Anterior cingulate cortex (tissue), 58 donors: ENCODE measurements around the gene ANKMY2.

Experiments used
- DNase-seq, 58 donors: peaks; one replicate each; lab custom pipeline; 2025; lab: John Stamatoyannopoulos, UW

The ANKMY2 gene

DNA sequence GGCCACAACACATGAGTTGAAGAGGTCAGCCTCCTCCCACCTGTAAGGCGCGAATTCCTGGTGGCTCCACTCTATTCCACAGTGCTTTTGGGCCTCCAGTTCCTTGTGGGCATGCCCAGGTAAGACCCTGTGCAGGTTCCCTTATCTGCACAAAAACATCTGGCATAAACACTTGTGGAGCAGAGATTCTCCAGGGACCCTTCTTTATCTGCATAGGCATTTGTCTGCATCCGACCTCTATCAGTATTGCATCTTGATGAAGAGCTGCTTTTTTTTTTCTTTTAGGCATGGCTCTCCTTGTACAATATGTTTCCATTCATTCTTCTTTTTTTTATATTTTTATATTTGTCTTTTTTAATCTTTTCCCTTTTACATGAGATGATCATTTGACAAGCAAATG lies 58.4 kb downstream of the ANKMY2 start:
- DNase-seq = no peak

DNA sequence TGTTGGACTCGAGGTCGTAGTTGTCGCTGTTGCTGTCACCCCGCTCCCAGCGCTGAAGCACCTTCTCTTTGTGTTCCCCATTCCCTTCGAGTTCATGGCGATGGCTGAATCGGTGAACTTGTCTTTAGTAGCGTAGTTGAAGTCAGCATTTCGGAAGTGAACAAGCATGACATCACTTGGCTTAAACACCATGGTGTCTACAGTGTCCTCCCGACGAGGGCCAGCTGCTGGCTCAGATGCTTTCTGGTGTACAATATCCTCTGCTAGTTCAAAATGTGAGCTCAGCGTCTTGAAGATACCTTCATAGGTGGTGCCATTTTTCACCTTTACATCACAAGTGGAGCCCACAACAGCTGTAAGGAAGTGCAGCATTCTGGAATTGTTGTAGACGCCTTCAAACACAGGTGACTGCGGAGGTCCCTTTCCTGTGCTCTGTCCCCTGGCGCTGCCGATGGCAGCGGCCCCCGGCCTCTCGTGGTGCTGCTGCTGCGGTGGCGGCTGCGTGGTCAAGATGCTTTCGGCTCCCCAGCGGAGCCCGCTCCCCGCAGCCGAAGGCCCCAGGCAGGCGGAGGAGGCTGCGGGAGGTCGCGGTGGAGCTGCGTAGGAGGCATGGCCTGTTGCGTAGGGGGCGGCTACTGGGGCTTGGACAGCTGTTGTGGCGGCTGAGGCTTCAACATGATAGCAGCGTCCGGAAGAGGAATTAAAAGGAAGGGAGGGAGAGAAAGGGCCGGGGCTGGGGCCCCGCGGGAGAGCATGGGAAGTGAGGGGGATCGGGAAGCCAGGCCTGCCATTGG lies 59.3 kb downstream of the ANKMY2 start:
- no peak for DNase-seq

DNA sequence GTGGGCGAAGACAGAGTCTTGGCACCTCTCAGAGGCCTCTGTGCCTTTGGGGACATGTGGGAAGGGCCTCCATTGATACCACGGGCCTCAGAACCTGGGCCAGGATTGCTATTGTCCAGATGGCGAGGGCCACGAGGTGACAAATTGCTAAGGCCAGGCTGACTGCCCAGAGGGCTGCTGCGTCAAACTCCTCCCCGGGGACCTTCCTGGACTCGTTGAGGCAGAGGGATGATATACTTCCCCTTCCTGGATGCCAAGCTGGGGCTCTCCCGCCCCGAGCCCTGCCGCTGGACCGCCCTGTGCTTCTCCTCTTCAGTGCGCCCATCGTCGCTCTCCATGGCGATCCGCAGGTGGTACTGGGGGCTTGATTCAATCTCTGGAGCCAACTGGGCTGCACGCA lies 60.0 kb downstream of the ANKMY2 start:
- DNase-seq = no peak

DNA sequence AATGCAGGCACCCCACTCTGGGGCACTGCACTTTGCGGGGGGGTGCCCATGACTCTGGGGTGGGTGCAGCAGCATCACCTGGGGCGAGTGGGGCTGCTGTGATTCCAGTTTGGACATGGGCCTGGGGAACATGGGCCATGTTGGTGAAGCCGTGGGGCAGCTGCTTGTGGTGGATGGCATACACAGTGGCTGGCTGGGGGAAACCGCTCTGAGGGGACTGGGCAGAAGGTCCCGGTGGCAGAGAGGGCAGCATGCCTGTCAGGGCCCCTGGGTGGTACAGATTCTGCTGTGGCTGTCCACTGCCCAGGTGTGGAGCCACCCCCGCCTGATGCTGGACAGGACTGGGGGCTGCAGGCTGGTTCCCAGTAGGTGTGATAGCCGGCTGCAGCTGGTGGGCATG lies 61.7 kb downstream of the ANKMY2 start:
- no peak for DNase-seq

DNA sequence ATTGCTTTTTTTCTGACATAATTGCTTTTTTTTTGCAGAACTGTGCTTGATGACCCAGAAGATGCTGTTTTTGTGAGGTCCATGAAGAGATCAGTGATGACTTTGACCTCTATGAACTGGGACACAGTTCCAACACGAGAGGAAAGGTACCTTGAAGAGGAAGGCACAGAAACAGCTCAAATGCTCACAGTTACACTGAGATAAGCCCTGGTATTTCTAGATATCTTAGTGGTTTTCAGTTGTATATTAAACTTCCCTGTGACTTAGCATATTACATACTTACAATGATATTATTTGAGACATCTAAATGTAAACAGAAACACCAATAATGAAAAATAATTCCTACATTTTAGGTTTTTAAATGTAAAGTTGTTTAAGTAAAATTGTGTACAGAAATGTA lies 64.3 kb downstream of the ANKMY2 start:
- no peak for DNase-seq

DNA sequence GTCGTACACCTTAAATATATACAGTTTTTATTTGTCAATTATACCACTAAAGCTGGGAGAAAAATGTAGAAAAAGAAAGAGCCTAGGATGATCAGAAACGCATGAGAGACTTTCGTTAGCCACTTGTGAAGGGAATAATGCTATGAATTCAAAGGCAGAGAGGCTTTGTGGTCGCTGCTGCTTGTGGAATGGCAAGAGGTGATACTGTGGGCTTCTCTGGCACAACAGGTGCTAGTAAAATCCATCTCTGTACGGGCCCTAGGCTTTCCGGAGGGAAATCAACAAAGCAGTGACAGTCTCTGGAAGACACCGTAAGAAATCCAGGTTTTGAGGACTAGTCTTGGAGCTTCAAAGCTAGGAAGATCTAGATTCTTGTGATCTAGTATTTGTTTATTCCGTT lies 66.3 kb downstream of the ANKMY2 start:
- DNase-seq = no peak

DNA sequence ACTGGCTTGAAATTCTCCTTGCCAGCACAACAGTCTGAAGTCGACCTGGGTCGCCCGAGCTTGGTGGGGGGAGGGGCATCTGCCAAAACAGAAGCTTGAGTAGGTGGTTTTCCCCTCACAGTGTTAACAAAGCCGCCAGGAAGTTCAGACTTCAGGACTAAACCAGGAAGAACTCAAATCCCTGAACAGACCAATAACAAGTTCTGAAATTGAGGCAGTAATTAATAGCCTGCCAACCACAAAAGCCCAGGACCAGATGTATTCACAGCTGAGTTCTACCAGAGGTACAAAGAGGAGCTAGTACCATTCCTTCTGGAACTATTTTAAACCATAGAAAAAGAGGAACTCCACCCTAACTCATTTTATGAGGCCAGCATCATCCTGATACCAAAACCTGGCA lies 73.6 kb downstream of the ANKMY2 start:
- DNase-seq = no peak

DNA sequence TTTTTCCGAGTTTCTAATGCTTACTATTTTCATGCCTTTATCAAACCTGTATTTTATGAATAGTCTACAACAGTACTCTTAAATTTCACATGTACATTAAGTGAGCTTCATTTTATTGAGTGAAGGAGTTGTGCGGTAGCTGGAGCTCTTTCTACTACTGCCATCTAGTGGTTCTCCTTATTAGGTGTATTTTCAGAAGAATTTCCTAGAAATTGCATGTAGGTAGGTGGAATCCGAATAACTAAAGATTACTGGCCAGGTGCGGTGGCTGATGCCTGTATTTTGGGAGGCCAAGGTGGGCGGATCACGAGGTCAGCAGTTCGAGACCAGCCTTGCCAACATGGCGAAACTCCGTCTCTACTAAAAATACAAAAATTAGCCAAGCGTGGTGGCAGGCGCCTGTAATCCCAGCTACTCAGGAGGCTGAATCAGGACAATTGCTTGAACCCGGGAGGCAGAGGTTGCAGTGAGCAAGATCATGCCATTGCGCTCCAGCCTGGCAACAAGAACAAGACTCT lies 80.6 kb downstream of the ANKMY2 start:
- DNase-seq = no peak

DNA sequence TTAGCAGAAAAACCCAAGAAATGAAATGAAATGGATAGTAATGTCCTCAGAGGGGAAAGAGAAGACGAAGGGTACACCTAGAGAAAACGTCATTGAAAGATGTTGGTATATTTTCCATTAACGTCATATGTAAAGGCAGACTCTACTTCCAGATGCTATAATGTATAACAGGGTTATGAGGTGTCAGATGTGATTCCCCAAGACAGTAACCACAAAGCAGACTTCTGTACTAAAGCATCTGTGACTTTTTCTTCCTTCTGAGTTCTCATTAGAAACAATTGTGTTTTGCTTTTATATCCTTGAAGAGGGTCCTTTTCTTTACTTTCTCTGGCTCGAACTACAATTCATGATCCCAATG lies 81.6 kb downstream of the ANKMY2 start:
- DNase-seq = no peak

DNA sequence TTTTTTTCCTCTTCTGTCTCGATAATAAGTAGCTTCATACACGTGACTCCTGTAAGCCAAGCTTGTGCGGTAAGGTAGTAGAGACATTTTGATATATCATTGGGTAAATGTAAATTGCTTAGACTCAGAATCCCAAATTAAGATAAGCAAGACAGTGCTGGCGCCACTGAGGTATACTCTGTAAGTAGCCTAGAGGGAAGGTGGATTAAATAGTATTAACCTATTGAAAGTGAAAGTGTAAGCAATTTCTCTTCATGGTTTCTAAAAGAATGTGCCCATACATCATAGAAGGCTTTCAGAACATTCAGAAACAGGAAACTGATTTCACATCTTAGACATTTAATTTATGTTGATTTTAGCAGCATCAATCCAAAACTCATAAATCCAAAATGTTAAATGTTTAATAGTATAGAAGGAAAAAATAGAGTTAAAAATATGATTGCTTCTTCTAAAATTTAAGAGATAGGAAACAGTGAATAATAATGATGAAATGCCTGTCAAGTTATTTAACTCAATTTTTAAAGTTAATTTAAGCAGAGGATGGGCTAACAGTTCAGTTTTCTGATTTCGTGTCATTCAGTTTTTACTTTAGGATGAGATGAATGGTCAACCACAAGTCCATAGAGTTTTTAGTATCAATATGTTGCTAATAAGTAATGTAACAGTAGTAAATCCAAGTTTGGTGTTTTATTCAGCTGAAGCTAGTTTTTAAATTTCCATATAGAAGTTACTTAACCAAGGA lies 82.1 kb downstream of the ANKMY2 start:
- no peak for DNase-seq

DNA sequence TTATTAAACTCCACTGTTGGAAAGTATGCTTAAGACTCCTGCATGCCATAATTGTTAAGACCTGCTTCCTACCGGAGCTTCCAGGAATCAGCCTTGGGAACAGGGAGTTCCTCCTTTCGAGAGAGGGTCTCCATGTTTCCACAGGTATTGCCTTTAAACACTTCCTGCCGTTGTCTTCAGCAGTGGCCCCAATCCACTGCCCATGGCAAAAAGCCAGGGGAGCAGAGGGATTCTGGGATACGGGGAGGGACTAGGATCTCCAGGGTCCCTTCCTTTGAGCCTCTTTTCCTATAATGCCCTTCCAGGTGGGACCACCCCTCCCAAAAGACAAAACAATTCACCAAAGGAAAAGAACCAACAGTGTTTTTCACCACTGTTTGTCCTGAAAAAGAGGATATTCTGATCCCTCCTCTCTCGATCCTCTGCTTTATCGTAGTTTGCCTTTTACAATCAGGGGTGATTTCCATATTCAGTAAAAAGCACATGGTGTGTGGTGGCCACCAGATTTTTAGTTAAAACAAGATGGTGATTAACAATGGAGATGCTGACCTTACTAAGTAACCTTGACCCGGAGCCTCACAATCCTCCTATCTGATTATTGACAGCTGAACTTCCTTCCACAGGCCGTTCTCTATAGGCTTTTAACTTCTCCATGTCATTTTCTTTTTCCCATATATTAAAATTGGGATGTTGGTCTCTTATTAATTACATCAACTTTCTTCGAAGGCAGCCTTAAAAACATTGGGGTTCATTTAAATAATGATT lies 82.9 kb downstream of the ANKMY2 start:
- DNase-seq = no peak

DNA sequence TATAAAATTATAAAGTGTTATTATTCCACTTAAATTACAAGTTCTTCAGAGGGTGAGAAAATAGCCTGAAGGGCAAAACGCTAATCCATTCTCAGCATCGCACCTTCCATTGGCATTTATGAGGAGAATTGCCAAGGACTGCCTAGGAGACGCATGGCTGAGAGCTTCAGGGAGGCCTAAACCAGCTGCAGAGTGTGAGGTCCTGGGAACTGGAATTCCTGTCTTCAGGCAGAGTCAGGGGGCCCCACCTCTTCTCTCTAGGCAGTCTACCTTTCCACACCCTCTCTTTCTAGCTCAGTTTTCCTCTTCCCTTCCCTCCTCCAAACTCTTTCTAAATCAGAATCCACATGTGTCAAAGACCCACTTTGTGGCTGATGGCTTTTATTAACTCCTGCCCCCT lies 83.6 kb downstream of the ANKMY2 start:
- DNase-seq = no peak

DNA sequence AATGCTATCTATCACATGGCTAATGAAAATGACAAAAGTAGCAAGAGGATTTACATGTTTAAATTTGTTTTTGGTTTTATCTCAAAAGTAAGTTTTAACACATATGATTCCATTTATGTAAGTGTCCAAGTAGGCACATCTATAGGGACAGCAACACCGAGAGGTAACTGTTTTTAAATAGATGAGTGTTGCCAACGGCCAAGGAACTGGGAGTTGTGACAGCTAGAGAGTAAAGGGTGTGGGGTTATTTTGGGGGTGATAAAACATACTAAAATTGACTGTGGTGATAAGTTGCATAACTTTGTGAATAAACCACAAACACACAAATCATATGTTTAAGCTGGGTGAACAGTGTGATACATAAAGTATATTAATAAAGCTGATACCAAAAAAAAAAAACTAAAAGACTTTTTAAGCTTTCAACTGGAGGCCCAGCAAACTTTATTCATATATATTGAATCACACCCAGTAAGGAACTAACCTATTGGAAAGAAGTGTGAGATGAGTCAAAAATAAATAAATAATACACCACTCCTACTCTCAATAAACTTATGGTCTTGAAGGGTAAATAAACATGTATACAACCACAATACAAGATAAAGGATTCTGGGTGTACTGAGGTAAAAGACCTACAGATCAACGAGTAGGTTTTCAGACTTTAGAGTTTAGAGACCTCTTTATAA lies 85.9 kb downstream of the ANKMY2 start:
- DNase-seq = no peak

DNA sequence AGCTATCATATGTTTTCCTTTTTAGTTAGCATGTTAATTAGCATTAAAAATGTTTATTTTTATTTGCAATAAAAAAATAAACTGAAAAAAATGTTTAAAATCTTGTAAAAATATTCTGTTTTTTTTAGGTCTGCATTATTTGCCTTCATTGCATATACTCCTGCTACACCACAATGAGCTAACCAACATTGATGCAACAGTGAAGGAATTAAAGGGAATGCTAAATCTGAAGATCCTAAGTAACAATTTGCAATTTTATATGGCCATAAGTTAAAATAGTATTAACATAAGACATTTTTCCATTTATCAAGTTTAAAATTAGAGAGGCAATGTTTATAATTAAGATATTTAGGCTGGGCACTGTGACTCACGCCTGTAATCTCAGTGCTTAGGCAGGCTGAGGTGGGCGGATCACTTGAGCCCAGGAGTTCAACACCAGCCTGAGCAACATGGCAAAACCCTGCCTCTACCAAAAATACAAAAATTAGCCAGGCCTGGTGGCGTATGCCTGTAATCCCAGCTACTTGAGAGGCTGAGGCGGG lies 86.7 kb downstream of the ANKMY2 start:
- no peak for DNase-seq

DNA sequence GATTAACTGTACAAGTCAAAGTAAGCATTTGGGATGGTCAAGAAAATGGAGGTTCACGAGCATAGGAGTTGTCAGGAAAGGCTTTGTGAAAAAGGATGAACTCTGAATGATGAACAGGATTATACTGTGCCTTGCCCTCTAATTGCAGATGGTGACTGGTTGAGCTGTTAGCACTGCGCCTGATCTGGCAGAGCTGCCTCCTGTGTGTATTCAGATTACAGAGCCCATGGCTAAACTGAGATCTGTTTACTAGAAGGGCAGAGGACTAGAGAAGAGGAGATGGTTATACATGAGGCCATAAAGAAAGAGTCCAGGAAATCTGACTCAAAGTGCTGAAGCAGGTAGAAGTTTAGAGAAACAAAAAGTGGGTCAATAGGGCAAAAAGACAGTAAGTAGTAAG lies 89.2 kb downstream of the ANKMY2 start:
- DNase-seq = no peak

DNA sequence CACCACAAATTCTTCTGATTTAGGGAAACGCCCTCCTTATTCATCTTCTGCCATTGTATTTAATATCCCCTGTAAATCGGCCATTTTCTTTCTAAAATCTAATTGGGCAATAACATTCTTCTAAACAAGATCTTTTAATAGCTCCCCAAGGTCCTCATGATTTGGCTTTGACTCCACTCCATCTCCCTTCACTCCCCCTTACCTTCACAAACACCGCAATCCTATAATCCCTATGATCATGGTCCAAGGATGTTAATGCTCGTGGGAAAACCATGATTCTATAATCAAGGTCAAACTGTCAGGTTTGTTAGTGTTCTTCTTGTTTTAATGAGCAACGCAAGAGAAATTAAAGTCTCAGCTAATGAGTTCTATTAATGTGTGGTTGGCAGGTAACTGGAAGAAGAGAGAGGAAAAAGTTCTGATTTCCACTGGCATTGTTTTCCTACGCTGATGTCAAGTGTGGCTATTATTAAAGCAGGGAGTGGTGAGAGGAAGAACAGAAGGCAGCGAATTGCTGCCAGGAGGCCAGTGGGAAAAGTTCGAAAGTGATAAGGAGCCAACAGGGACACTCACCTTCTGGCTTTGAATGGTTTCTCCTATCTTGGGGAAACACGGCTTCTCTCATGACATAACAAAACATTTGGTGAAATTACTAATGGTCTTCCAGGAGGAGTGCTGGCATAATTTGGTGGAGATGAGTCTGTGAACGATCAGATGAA lies 90.9 kb downstream of the ANKMY2 start:
- DNase-seq = no peak

DNA sequence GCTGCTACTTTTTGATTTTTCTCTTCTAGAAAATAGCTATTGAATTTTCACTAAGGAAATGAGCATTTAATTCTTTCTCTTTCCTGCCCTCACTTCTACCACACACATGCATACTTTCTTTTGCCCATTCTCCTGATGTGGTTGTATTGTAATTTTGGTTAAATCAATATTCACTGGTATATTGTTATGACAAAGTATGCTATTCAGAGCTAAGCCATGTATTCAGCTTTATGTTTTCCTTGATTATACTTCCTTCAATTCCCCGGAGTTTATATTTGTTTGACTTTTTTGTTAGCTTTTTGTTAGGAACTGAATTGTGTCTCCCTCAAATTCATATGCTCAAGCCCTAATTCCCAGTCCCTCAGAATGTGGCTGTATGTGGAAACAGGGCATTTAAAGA lies 94.9 kb downstream of the ANKMY2 start:
- no peak for DNase-seq
